Measurements from ENCODE around the gene ATG12.

DNA sequence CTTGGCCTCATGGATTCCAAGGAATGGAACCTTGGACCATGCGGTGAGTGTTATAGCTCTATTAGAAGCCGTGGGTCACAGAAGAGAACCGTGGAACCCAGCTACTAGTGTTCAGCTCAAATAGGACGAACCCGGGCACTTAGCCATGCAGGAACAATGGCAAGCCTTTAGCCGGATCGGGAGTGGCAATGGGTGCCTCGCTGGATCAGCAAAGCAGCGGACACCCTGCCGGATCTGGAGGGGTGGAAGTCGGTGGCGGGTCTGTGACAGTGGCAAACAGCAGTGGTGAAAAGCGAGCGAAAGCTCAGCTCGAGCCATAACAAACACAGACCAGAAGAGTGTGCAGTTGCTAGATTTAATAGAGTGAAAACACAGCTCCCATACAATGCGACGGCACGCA is 22.5 kb downstream of the ATG12 start:
- TF ChIP-seq, protein P1, sequence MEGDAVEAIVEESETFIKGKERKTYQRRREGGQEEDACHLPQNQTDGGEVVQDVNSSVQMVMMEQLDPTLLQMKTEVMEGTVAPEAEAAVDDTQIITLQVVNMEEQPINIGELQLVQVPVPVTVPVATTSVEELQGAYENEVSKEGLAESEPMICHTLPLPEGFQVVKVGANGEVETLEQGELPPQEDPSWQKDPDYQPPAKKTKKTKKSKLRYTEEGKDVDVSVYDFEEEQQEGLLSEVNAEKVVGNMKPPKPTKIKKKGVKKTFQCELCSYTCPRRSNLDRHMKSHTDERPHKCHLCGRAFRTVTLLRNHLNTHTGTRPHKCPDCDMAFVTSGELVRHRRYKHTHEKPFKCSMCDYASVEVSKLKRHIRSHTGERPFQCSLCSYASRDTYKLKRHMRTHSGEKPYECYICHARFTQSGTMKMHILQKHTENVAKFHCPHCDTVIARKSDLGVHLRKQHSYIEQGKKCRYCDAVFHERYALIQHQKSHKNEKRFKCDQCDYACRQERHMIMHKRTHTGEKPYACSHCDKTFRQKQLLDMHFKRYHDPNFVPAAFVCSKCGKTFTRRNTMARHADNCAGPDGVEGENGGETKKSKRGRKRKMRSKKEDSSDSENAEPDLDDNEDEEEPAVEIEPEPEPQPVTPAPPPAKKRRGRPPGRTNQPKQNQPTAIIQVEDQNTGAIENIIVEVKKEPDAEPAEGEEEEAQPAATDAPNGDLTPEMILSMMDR (IDR thresholded peaks at IDR 0.05), result no peak
- no peak for TF ChIP-seq POLR2A (IDR thresholded peaks at IDR 0.05; ENCODE audit: low read length)
